ENCODE results near the gene SLC9C2. TPM values are rescaled to one million over a fixed set of nuclear protein-coding genes. Genes with fewer than 3 reads are reported as not detected.

SLC9C2 gene
- total RNA-seq, 1 experiment from 2014 or later, result not detected

GRCh38 chr1:173505391-173505790 is 97.5 kb downstream of the SLC9C2 start:
- H3K27me3 Mint-ChIP-seq (ENCODE audit: insufficient read depth, unreplicated experiment), result no peaks in the 10 kb centered on the region
- no peak for TF ChIP-seq CTCF (IDR thresholded peaks at IDR 0.05; ENCODE audit: unreplicated experiment)
- peaks cover 26% of the 10 kb centered on the region for H3K4me1 Mint-ChIP-seq (ENCODE audit: insufficient read depth, unreplicated experiment)
- no peak overlapping the region for H3K27ac Mint-ChIP-seq (ENCODE audit: low read depth, unreplicated experiment)
- H3K4me3 Mint-ChIP-seq (ENCODE audit: unreplicated experiment), result no peak overlapping the region
- H3K9me3 Mint-ChIP-seq (ENCODE audit: unreplicated experiment), result no peaks in the 10 kb centered on the region
- intact Hi-C loops (cut with micrococcal nuclease), result loop anchor here (10.0 kb wide), 1 partner anchor 209 kb away; the partner anchor contains the start of gene KLHL20
- H3K36me3 Mint-ChIP-seq (ENCODE audit: insufficient read depth, unreplicated experiment), result no peaks in the 10 kb centered on the region
- ChIA-PET POLR2A (interaction anchor here (0.9 to 7.8 kb wide), 9 partner anchors 9 to 363 kb away, joined by 3 to 77 read pairs (median 7); partner anchors contain the start of genes PRDX6 and ZBTB37), CTCF (interaction anchor here (0.7 to 3.5 kb wide), 10 partner anchors 16 to 383 kb away, joined by 3 to 26 read pairs (median 4); no protein-coding TSS in a partner anchor)
- BruUV-seq (replicated peaks), result no TSS peak
- DNase-seq (ENCODE audit: unreplicated experiment), result no peak

GRCh38 chr1:173504268-173504667 is 98.6 kb downstream of the SLC9C2 start:
- Mint-ChIP-seq H3K36me3 (ENCODE audit: insufficient read depth, unreplicated experiment) (no peaks in the 10 kb centered on the region), H3K4me1 (ENCODE audit: insufficient read depth, unreplicated experiment) (peaks cover 26% of the 10 kb centered on the region), H3K4me3 (ENCODE audit: unreplicated experiment) (no peak overlapping the region), H3K9me3 (ENCODE audit: unreplicated experiment) (no peaks in the 10 kb centered on the region), H3K27ac (ENCODE audit: low read depth, unreplicated experiment) (no peak overlapping the region), H3K27me3 (ENCODE audit: insufficient read depth, unreplicated experiment) (no peaks in the 10 kb centered on the region)
- DNase-seq (ENCODE audit: unreplicated experiment), result no peak
- ChIA-PET CTCF (interaction anchor here (1.2 to 1.7 kb wide), 4 partner anchors 26 to 219 kb away, joined by 4 to 5 read pairs (median 4); partner anchors contain the start of gene KLHL20), POLR2A (interaction anchor here (1.1 to 7.8 kb wide), 6 partner anchors 8 to 27 kb away, joined by 6 to 77 read pairs (median 10); partner anchors contain the start of gene PRDX6)
- BruUV-seq (replicated peaks), result no TSS peak
- TF ChIP-seq CTCF (IDR thresholded peaks at IDR 0.05; ENCODE audit: unreplicated experiment), result no peak
- intact Hi-C loops (cut with micrococcal nuclease), result loop anchor here (10.0 kb wide), 1 partner anchor 211 kb away; the partner anchor contains the start of gene KLHL20

DNA sequence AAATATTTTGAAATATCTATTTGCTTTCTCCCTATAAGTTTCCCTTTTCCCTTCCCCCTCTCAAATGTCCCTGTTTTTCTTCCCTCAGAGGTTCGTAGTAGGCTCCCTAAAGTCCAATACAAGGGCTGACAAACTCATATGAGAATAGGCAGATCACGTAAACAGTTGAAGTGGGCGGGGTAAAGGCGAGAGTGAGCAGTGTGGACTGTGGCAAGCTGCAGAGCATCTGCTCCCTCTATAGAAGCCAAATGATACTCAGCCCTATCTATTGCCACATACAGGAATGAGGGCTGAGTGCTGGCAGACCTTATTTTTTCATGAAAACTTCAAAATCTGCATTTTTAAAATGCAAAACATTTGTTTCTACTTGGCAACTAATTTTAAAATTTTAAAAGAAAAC is 99.5 kb downstream of the SLC9C2 start:
- Mint-ChIP-seq H3K9me3 (ENCODE audit: unreplicated experiment) (no peaks in the 10 kb centered on the region), H3K27me3 (ENCODE audit: insufficient read depth, unreplicated experiment) (no peaks in the 10 kb centered on the region), H3K4me3 (ENCODE audit: unreplicated experiment) (no peak overlapping the region), H3K27ac (ENCODE audit: low read depth, unreplicated experiment) (no peak overlapping the region), H3K36me3 (ENCODE audit: insufficient read depth, unreplicated experiment) (no peaks in the 10 kb centered on the region), H3K4me1 (ENCODE audit: insufficient read depth, unreplicated experiment) (peaks cover 21% of the 10 kb centered on the region)
- ChIA-PET CTCF (interaction anchor here (0.6 to 1.7 kb wide), 3 partner anchors 25 to 761 kb away, joined by 4 to 5 read pairs (median 4); no protein-coding TSS in a partner anchor), POLR2A (interaction anchor here (0.7 to 7.8 kb wide), 4 partner anchors 11 to 26 kb away, joined by 3 to 77 read pairs (median 25); partner anchors contain the start of gene PRDX6)
- intact Hi-C loops (cut with micrococcal nuclease), result loop anchor here (10.0 kb wide), 1 partner anchor 211 kb away; the partner anchor contains the start of gene KLHL20
- TF ChIP-seq CTCF (IDR thresholded peaks at IDR 0.05; ENCODE audit: unreplicated experiment), result no peak
- no TSS peak for BruUV-seq (replicated peaks)
- DNase-seq (ENCODE audit: unreplicated experiment), result peak; percentile 40

DNA sequence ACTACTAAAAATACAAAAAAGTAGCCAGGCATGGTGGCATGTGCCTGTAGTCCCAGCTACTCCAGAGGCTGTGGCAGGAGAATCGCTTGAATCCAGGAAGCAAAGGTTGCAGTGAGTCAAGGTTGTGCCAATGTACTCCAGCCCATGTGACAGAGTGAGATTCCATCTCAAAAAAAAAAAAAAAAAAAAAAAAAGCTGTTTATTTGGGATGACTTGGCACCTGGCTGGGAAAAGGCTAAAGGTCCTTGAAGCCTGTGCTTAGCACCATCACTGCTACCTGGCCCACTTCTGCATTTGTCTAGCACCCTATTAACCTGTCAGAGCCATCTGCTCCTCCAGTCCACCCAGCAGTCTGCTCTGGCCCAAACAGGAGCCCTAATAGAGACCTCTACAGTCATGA is 100.8 kb downstream of the SLC9C2 start:
- no peak overlapping the region for H3K4me3 Mint-ChIP-seq (ENCODE audit: unreplicated experiment)
- no peaks in the 10 kb centered on the region for H3K36me3 Mint-ChIP-seq (ENCODE audit: insufficient read depth, unreplicated experiment)
- H3K27ac Mint-ChIP-seq (ENCODE audit: low read depth, unreplicated experiment), result no peak overlapping the region
- H3K4me1 Mint-ChIP-seq (ENCODE audit: insufficient read depth, unreplicated experiment), result peaks cover 10% of the 10 kb centered on the region
- H3K27me3 Mint-ChIP-seq (ENCODE audit: insufficient read depth, unreplicated experiment), result no peaks in the 10 kb centered on the region
- no peak for TF ChIP-seq CTCF (IDR thresholded peaks at IDR 0.05; ENCODE audit: unreplicated experiment)
- no TSS peak for BruUV-seq (replicated peaks)
- H3K9me3 Mint-ChIP-seq (ENCODE audit: unreplicated experiment), result peaks cover 3% of the 10 kb centered on the region
- ChIA-PET CTCF (no interaction called here), POLR2A (interaction anchor here (0.6 to 0.7 kb wide), 2 partner anchors 11 to 236 kb away, joined by 3 to 4 read pairs; no protein-coding TSS in a partner anchor)
- intact Hi-C loops (cut with micrococcal nuclease), result loop anchor here (10.0 kb wide), 1 partner anchor 213 kb away; the partner anchor contains the start of gene KLHL20
- no peak for DNase-seq (ENCODE audit: unreplicated experiment)
